Type B pancreatic cell (in vitro differentiated cells): ENCODE results near the gene C12orf57. TPM values are rescaled to one million over a fixed set of nuclear protein-coding genes. Genes with fewer than 3 reads are reported as not detected.

Experiments
- DNase-seq: peaks from one replicate; pipeline ENCODE4 v3.0.0; 2021; ENCODE audit warnings: mixed read lengths; ENCODE audit not compliant: unreplicated experiment; ENCODE audit errors: extremely low spot score
- H3K27ac Mint-ChIP-seq: 2 replicates; pipeline ENCODE4 v1.8.0; 2021; ENCODE audit warnings: mild to moderate bottlenecking, mixed read lengths
- H3K27me3 Mint-ChIP-seq: 2 replicates; pipeline ENCODE4 v1.8.0; 2021; ENCODE audit warnings: mixed read lengths
- H3K36me3 Mint-ChIP-seq: 2 replicates; pipeline ENCODE4 v1.8.0; 2021; ENCODE audit warnings: mixed read lengths
- H3K4me1 Mint-ChIP-seq: one replicate; pipeline ENCODE4 v1.8.0; 2021; ENCODE audit warnings: mixed read lengths; ENCODE audit not compliant: unreplicated experiment
- H3K4me3 Mint-ChIP-seq: 2 replicates; pipeline ENCODE4 v1.8.0; 2021; ENCODE audit warnings: mild to moderate bottlenecking, mixed read lengths
- H3K9me3 Mint-ChIP-seq: 2 replicates; pipeline ENCODE4 v1.8.0; 2021; ENCODE audit warnings: mixed read lengths
- microRNA-seq: library from miRNA; unstranded; fragments of <30 nt; microRNA quantifications from one replicate; pipeline ENCODE4, GENCODE V29; 2020
- total RNA-seq: library from RNA; stranded (reverse); gene quantifications from 2 replicates; pipeline ENCODE4 v1.2.1, GENCODE V29; 2021; ENCODE audit warnings: low replicate concordance
- TF ChIP-seq, protein P1 (sequence below): fragments of 200-600 bp; sonication (generic); conservative IDR thresholded peaks from 2 replicates; pipeline ENCODE4 v1.5.0; 2021; ENCODE audit warnings: antibody characterized with exemption, mild to moderate bottlenecking

C12orf57 gene
- total RNA-seq, 1 donor from 2014 or later, result 220 TPM

- H3K4me1 Mint-ChIP-seq, result no peaks in the 10 kb centered on the region
- peak overlapping the region; percentile 86 for H3K27ac Mint-ChIP-seq
- TF ChIP-seq, protein P1, sequence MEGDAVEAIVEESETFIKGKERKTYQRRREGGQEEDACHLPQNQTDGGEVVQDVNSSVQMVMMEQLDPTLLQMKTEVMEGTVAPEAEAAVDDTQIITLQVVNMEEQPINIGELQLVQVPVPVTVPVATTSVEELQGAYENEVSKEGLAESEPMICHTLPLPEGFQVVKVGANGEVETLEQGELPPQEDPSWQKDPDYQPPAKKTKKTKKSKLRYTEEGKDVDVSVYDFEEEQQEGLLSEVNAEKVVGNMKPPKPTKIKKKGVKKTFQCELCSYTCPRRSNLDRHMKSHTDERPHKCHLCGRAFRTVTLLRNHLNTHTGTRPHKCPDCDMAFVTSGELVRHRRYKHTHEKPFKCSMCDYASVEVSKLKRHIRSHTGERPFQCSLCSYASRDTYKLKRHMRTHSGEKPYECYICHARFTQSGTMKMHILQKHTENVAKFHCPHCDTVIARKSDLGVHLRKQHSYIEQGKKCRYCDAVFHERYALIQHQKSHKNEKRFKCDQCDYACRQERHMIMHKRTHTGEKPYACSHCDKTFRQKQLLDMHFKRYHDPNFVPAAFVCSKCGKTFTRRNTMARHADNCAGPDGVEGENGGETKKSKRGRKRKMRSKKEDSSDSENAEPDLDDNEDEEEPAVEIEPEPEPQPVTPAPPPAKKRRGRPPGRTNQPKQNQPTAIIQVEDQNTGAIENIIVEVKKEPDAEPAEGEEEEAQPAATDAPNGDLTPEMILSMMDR, result no peak
- DNase-seq, result no peak
- peak overlapping the region; percentile 23 for H3K4me3 Mint-ChIP-seq
- H3K36me3 Mint-ChIP-seq, result peaks cover 27% of the 10 kb centered on the region
- H3K9me3 Mint-ChIP-seq, result no peaks in the 10 kb centered on the region
- H3K27me3 Mint-ChIP-seq, result no peaks in the 10 kb centered on the region
Measured at GRCh38 chr12:6987956-6988553, 44.2 kb downstream of the C12orf57 start.

Small RNA genes within 50 kb of the gene (microRNA-seq; reads per million reads assigned to microRNA genes)
- gene MIR141, result 12,079 reads per million, percentile 97 among the genes with 10 or more reads in this experiment
- gene MIR200C, result 148,300 reads per million, percentile 100 among the genes with 10 or more reads in this experiment

Other genes starting within 250 kb of the C12orf57 start
- 0.95 and 3.9 TPM in 2 replicates for gene PIANP, start 243.2 kb upstream of the C12orf57 start, total RNA-seq
- gene COPS7A, start 220.0 kb upstream of the C12orf57 start, total RNA-seq, result 35.4 and 94.5 TPM in 2 replicates
- 187 and 371 TPM in 2 replicates for gene MLF2, start 190.9 kb upstream of the C12orf57 start, total RNA-seq
- 191 and 395 TPM in 2 replicates for gene PTMS, start 177.7 kb upstream of the C12orf57 start, total RNA-seq
- 0.52 and 2.6 TPM in 2 replicates for gene LAG3, start 171.5 kb upstream of the C12orf57 start, total RNA-seq
- gene CD4, start 154.5 kb upstream of the C12orf57 start, total RNA-seq, result 0.64 and 0.65 TPM in 2 replicates
- 5.4 and 17.8 TPM in 2 replicates for gene GPR162, start 122.2 kb upstream of the C12orf57 start, total RNA-seq
- 40.7 and 66.0 TPM in 2 replicates for gene P3H3, start 115.6 kb upstream of the C12orf57 start, total RNA-seq
- gene GNB3, start 103.1 kb upstream of the C12orf57 start, total RNA-seq, result 6.3 and 25.2 TPM in 2 replicates
- 31.7 and 33.5 TPM in 2 replicates for gene CDCA3, start 92.7 kb upstream of the C12orf57 start, total RNA-seq
- gene USP5, start 91.9 kb upstream of the C12orf57 start, total RNA-seq, result 121 and 198 TPM in 2 replicates
- 565 and 954 TPM in 2 replicates for gene TPI1, start 76.5 kb upstream of the C12orf57 start, total RNA-seq
- 6.5 and 13.9 TPM in 2 replicates for gene SPSB2, start 70.7 kb upstream of the C12orf57 start, total RNA-seq
- gene LRRC23, start 39.2 kb upstream of the C12orf57 start, total RNA-seq, result 10.1 and 20.0 TPM in 2 replicates
- 32.2 and 33.1 TPM in 2 replicates for gene ENO2, start 29.4 kb upstream of the C12orf57 start, total RNA-seq
- gene ATN1, start 16.1 kb upstream of the C12orf57 start, total RNA-seq, result 131 and 139 TPM in 2 replicates
- not detected in 2 replicates for gene RNU7-1, start 206 bp upstream of the C12orf57 start, total RNA-seq
- gene PTPN6, start 7.3 kb downstream of the C12orf57 start, total RNA-seq, result 15.6 and 61.0 TPM in 2 replicates
- 252 and 377 TPM in 2 replicates for gene PHB2, start 26.6 kb downstream of the C12orf57 start, total RNA-seq
- 46.5 and 108 TPM in 2 replicates for gene EMG1, start 26.9 kb downstream of the C12orf57 start, total RNA-seq
- gene LPCAT3, start 74.5 kb downstream of the C12orf57 start, total RNA-seq, result 34.4 and 79.0 TPM in 2 replicates
- 2.7 and 3.1 TPM in 2 replicates for gene C1S, start 116.7 kb downstream of the C12orf57 start, total RNA-seq
- gene C1R, start 148.4 kb downstream of the C12orf57 start, total RNA-seq, result 5.4 and 6.5 TPM in 2 replicates
- gene C1RL, start 165.2 kb downstream of the C12orf57 start, total RNA-seq, result 32.4 and 58.0 TPM in 2 replicates
- 1.0 and 1.2 TPM in 2 replicates for gene RBP5, start 184.9 kb downstream of the C12orf57 start, total RNA-seq
- gene CLSTN3, start 186.3 kb downstream of the C12orf57 start, total RNA-seq, result 51.6 and 80.7 TPM in 2 replicates
- gene PEX5, start 245.7 kb downstream of the C12orf57 start, total RNA-seq, result 50.2 and 71.8 TPM in 2 replicates